ENCODE data around the gene CASS4. TPM values are rescaled to one million over a fixed set of nuclear protein-coding genes. Genes with fewer than 3 reads are reported as not detected.

CASS4 gene
- total and polyA plus RNA-seq, 4 donors, result 0.26 to 1.6 (median 1.1) TPM

- TF ChIP-seq HNF4A (conservative IDR thresholded peaks at IDR 0.05) (no peak), TAF1 (conservative IDR thresholded peaks at IDR 0.05) (no peak), EGR1 (IDR thresholded peaks at IDR 0.05; ENCODE audit: low read depth in 2 of 2) (no peak), RXRA (IDR thresholded peaks at IDR 0.05) (no peak), CTCF (IDR thresholded peaks at IDR 0.05; ENCODE audit: low read depth, low read length, missing input control) (no peak)
- TF ChIP-seq, protein P1, sequence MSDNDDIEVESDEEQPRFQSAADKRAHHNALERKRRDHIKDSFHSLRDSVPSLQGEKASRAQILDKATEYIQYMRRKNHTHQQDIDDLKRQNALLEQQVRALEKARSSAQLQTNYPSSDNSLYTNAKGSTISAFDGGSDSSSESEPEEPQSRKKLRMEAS (IDR thresholded peaks at IDR 0.05), result no peak
These were observed 11.2 kb downstream of the CASS4 start (continued) for GRCh38 chr20:56423211-56423610.

DNA sequence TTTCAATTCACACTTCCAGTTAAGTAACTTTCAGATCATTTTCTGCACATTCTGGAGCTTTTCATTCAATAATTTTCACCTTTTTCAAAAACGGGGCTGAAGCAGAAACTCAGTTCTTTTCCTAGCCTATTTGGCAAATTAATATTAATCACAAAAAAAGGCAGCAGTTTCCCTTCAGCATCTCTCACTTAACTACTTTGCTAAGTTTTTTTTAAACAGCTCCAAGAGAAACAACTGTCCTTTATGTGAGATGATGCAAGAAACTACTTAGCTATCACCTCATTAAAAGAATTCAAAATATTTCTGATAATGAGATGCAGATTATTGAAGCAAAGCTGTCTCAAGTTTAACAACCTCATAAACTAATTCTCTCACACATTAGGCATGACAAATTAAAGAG, 11.8 kb downstream of the CASS4 start:
- H3K27ac ChIP-seq (ENCODE audit: low read depth in 1 of 2, low read length in 2 of 2), result no peak overlapping the region
- TF ChIP-seq JUND (IDR thresholded peaks at IDR 0.05), result no peak
- TF ChIP-seq EGR1 (IDR thresholded peaks at IDR 0.05; ENCODE audit: low read depth in 2 of 2), result no peak
- TF ChIP-seq GABPA (IDR thresholded peaks at IDR 0.05 in 1 of 2, conservative IDR thresholded peaks at IDR 0.05 in 1 of 2), result no peak
- TF ChIP-seq RAD21 (IDR thresholded peaks at IDR 0.05), result no peak
- TF ChIP-seq CTCF (IDR thresholded peaks at IDR 0.05; ENCODE audit: low read depth, low read length, missing input control), result no peak
- no peak for TF ChIP-seq NR2F2 (IDR thresholded peaks at IDR 0.05)
- H3K4me3 ChIP-seq (ENCODE audit: low read depth in 1 of 3, low read length in 3 of 3), result no peak overlapping the region
- no peaks in the 10 kb centered on the region for H3K36me3 ChIP-seq (ENCODE audit: control insufficient read depth in 4 of 4, insufficient read depth in 3 of 4, low read depth in 1 of 4, low read length in 3 of 4)
- no peak overlapping the region for H3K9ac ChIP-seq (ENCODE audit: low read depth in 1 of 2, low read length in 2 of 2)
- H3K27me3 ChIP-seq (ENCODE audit: control insufficient read depth in 4 of 4, insufficient read depth in 4 of 4, low read length in 3 of 4), result no peaks in the 10 kb centered on the region
- peaks cover 0 to 3% (median 1%) of the 10 kb centered on the region in 4 donors for H3K4me1 ChIP-seq (ENCODE audit: control insufficient read depth in 4 of 4, insufficient read depth in 4 of 4, low read length in 3 of 4)
- no peaks in the 10 kb centered on the region for H3K9me3 ChIP-seq (ENCODE audit: control insufficient read depth in 4 of 4, low read length in 3 of 4)
- DNase-seq (ENCODE audit: low spot score), result no peak
- WGBS, result 79% methylated on average over 1 of the region's 1 CpG

DNA sequence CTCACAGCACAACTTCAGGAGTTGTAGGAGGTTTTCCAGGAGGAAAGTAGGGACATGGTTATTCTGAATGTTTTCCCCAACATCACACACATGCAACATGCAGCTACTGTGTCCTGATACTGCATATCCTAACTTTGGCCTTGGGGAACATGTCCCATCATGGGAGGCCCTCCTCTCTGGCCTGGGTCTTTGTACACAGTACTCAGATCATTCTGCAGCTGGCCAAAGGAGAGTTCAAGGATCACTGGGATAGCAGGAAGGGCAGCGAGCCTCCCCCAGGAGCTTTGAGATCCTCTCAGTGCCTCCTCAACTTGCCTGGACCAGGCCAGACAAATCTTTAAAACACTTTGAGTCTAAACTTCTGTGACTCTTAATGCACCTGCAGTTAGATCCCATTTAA, 12.9 kb downstream of the CASS4 start:
- Histone ChIP-seq H3K9me3 (ENCODE audit: control insufficient read depth in 4 of 4, low read length in 3 of 4) (no peaks in the 10 kb centered on the region), H3K9ac (ENCODE audit: low read depth in 1 of 2, low read length in 2 of 2) (no peak overlapping the region), H3K4me3 (ENCODE audit: low read depth in 1 of 3, low read length in 3 of 3) (no peak overlapping the region), H3K4me1 (ENCODE audit: control insufficient read depth in 4 of 4, insufficient read depth in 4 of 4, low read length in 3 of 4) (peaks cover 0 to 3% (median 0%) of the 10 kb centered on the region in 4 donors), H3K27me3 (ENCODE audit: control insufficient read depth in 4 of 4, insufficient read depth in 4 of 4, low read length in 3 of 4) (no peaks in the 10 kb centered on the region), H3K27ac (ENCODE audit: low read depth in 1 of 2, low read length in 2 of 2) (no peak overlapping the region), H3K36me3 (ENCODE audit: control insufficient read depth in 4 of 4, insufficient read depth in 3 of 4, low read depth in 1 of 4, low read length in 3 of 4) (no peaks in the 10 kb centered on the region)
- WGBS, result 92% methylated on average over 1 of the region's 1 CpG
- no peak for TF ChIP-seq YY1 (IDR thresholded peaks at IDR 0.05)
- TF ChIP-seq TAF1 (conservative IDR thresholded peaks at IDR 0.05), result no peak
- TF ChIP-seq, protein P2, sequence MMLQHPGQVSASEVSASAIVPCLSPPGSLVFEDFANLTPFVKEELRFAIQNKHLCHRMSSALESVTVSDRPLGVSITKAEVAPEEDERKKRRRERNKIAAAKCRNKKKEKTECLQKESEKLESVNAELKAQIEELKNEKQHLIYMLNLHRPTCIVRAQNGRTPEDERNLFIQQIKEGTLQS (IDR thresholded peaks at IDR 0.05), result no peak
- TF ChIP-seq, protein P3, sequence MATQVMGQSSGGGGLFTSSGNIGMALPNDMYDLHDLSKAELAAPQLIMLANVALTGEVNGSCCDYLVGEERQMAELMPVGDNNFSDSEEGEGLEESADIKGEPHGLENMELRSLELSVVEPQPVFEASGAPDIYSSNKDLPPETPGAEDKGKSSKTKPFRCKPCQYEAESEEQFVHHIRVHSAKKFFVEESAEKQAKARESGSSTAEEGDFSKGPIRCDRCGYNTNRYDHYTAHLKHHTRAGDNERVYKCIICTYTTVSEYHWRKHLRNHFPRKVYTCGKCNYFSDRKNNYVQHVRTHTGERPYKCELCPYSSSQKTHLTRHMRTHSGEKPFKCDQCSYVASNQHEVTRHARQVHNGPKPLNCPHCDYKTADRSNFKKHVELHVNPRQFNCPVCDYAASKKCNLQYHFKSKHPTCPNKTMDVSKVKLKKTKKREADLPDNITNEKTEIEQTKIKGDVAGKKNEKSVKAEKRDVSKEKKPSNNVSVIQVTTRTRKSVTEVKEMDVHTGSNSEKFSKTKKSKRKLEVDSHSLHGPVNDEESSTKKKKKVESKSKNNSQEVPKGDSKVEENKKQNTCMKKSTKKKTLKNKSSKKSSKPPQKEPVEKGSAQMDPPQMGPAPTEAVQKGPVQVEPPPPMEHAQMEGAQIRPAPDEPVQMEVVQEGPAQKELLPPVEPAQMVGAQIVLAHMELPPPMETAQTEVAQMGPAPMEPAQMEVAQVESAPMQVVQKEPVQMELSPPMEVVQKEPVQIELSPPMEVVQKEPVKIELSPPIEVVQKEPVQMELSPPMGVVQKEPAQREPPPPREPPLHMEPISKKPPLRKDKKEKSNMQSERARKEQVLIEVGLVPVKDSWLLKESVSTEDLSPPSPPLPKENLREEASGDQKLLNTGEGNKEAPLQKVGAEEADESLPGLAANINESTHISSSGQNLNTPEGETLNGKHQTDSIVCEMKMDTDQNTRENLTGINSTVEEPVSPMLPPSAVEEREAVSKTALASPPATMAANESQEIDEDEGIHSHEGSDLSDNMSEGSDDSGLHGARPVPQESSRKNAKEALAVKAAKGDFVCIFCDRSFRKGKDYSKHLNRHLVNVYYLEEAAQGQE (IDR thresholded peaks at IDR 0.05), result no peak
- TF ChIP-seq CTCF (IDR thresholded peaks at IDR 0.05; ENCODE audit: low read depth, low read length, missing input control), result no peak
- TF ChIP-seq GABPA (IDR thresholded peaks at IDR 0.05 in 1 of 2, conservative IDR thresholded peaks at IDR 0.05 in 1 of 2), result no peak
- no peak for TF ChIP-seq JUND (IDR thresholded peaks at IDR 0.05)
- no peak for TF ChIP-seq ZBTB33 (IDR thresholded peaks at IDR 0.05)
- TF ChIP-seq FOXA2 (IDR thresholded peaks at IDR 0.05), result no peak
- no peak for TF ChIP-seq HNF4A (conservative IDR thresholded peaks at IDR 0.05)
- no peak for TF ChIP-seq EGR1 (IDR thresholded peaks at IDR 0.05; ENCODE audit: low read depth in 2 of 2)
- TF ChIP-seq, protein P1 (IDR thresholded peaks at IDR 0.05), result no peak
- no peak for DNase-seq (ENCODE audit: low spot score)
